IMR-90 (cell line): ENCODE data around the gene RHOT1. TPM values are rescaled to one million over a fixed set of nuclear protein-coding genes. Genes with fewer than 3 reads are reported as not detected.

Experiments used
- ATAC-seq: fragments of 200-7000 bp; cut with Tn5 transposase; 2 replicates; pipeline ENCODE4 v1.9.1; 2020; ENCODE audit warnings: low read depth, mild to moderate bottlenecking, moderate library complexity
- BruUV-seq: library from RNA; stranded (reverse); fragments of 400-500 nt; replicated peaks from 2 replicates; lab custom pipeline; 2021; lab: Mats Ljungman, UMichigan
- CTCF ChIA-PET: fragments of 300-600 bp; formaldehyde crosslinking; extraction: SDS; loops from one replicate; lab custom pipeline; 2021; ENCODE audit warnings: antibody characterized with exemption; lab: Yijun Ruan, JAX
- POLR2A ChIA-PET: fragments of 300-600 bp; sonication (Branson Sonifier 250); formaldehyde crosslinking; loops from one replicate; lab custom pipeline; 2022; ENCODE audit warnings: antibody characterized with exemption; ENCODE audit not compliant: unreplicated experiment; lab: Charles Lee
- DNase-seq: peaks from one replicate; pipeline ENCODE4 v3.0.0; 2013
- H2AFZ ChIP-seq: replicated peaks from 2 replicates; pipeline ENCODE3; 2013; ENCODE audit warnings: low read length, mild to moderate bottlenecking; ENCODE audit not compliant: poor library complexity
- H2AK5ac ChIP-seq: 2 replicates; pipeline ENCODE4 v1.6.1; 2013; ENCODE audit warnings: low read depth, low read length, inconsistent platforms
- H2AK9ac ChIP-seq: replicated peaks from 2 replicates; pipeline ENCODE3; 2013; ENCODE audit warnings: mild to moderate bottlenecking, low read depth, low read length, moderate library complexity; ENCODE audit not compliant: poor library complexity
- H2BK120ac ChIP-seq: 2 replicates; pipeline ENCODE4 v1.6.1; 2013; ENCODE audit warnings: low read depth, low read length, inconsistent platforms
- H2BK15ac ChIP-seq: 3 replicates; pipeline ENCODE4 v1.6.1; 2013; ENCODE audit warnings: low read depth, low read length, inconsistent platforms
- H2BK20ac ChIP-seq: 2 replicates; pipeline ENCODE4 v1.6.1; 2013; ENCODE audit warnings: low read depth, mild to moderate bottlenecking, inconsistent platforms, low read length, moderate library complexity
- H2BK5ac ChIP-seq: 2 replicates; pipeline ENCODE4 v1.6.1; 2013; ENCODE audit warnings: mild to moderate bottlenecking, low read depth, low read length, inconsistent platforms; ENCODE audit not compliant: poor library complexity, severe bottlenecking
- H3K14ac ChIP-seq: replicated peaks from 2 replicates; pipeline ENCODE4 v1.6.1; 2013; ENCODE audit warnings: low read depth, low read length, inconsistent platforms
- H3K18ac ChIP-seq: 2 replicates; pipeline ENCODE4 v1.6.1; 2013; ENCODE audit warnings: low read depth, low read length, control low read depth
- H3K23ac ChIP-seq: 2 replicates; pipeline ENCODE4 v1.6.1; 2013; ENCODE audit warnings: low read depth, low read length, inconsistent platforms
- H3K27ac ChIP-seq: 2 replicates; pipeline ENCODE4 v1.5.1; 2013; ENCODE audit warnings: mild to moderate bottlenecking, control low read depth, low read length; ENCODE audit not compliant: insufficient read depth
- H3K27me3 ChIP-seq: 2 replicates; pipeline ENCODE4 v1.6.1; 2013; ENCODE audit warnings: low read length; ENCODE audit not compliant: control insufficient read depth, insufficient read depth
- H3K36me3 ChIP-seq: 2 replicates; pipeline ENCODE4 v1.6.1; 2013; ENCODE audit warnings: low read length, mixed read lengths; ENCODE audit not compliant: control insufficient read depth, insufficient read depth
- H3K4ac ChIP-seq: 2 replicates; pipeline ENCODE4 v1.6.1; 2013; ENCODE audit warnings: low read depth, low read length, inconsistent platforms
- H3K4me1 ChIP-seq: 2 replicates; pipeline ENCODE4 v1.6.1; 2013; ENCODE audit warnings: low read length, mixed read lengths; ENCODE audit not compliant: control insufficient read depth, insufficient read depth
- H3K4me2 ChIP-seq: 2 replicates; pipeline ENCODE4 v1.6.1; 2013; ENCODE audit warnings: low read depth, mild to moderate bottlenecking, control low read depth, low read length, moderate library complexity
- H3K4me3 ChIP-seq: 2 replicates; pipeline ENCODE4 v1.5.1; 2013; ENCODE audit warnings: low read depth, mild to moderate bottlenecking, control low read depth, low read length, moderate library complexity; ENCODE audit not compliant: insufficient read depth
- H3K56ac ChIP-seq: 2 replicates; pipeline ENCODE4 v1.6.1; 2013; ENCODE audit warnings: low read length, inconsistent platforms; ENCODE audit not compliant: insufficient read depth; ENCODE audit errors: extremely low read depth
- H3K79me1 ChIP-seq, 2 experiments: 2 replicates each; pipeline ENCODE4 v1.6.1; 2013; ENCODE audit warnings: low read length in 2 of 2, inconsistent platforms in 1 of 2, low read depth in 1 of 2
- H3K9ac ChIP-seq: 2 replicates; pipeline ENCODE4 v1.6.1; 2013; ENCODE audit warnings: low read depth, low read length, control low read depth
- H3K9me1 ChIP-seq: 2 replicates; pipeline ENCODE4 v1.6.1; 2013; ENCODE audit warnings: low read length, inconsistent platforms; ENCODE audit not compliant: insufficient read depth
- H3K9me3 ChIP-seq: 2 replicates; pipeline ENCODE4 v1.6.1; 2013; ENCODE audit warnings: low read length; ENCODE audit not compliant: control insufficient read depth, insufficient read depth
- H4K20me1 ChIP-seq: 2 replicates; pipeline ENCODE4 v1.6.1; 2013; ENCODE audit warnings: low read length, inconsistent platforms; ENCODE audit not compliant: insufficient read depth
- H4K5ac ChIP-seq: 2 replicates; pipeline ENCODE4 v1.6.1; 2013; ENCODE audit warnings: mild to moderate bottlenecking, low read depth, low read length, control low read depth
- H4K8ac ChIP-seq, 2 experiments: 2 replicates each; pipeline ENCODE4 v1.6.1; 2013; ENCODE audit warnings: low read depth in 2 of 2, low read length in 2 of 2, control low read depth in 1 of 2, inconsistent platforms in 1 of 2
- H4K91ac ChIP-seq: 2 replicates; pipeline ENCODE4 v1.6.1; 2013; ENCODE audit warnings: low read depth, low read length, inconsistent platforms; ENCODE audit not compliant: insufficient read depth
- CEBPB ChIP-seq: IDR thresholded peaks from 2 replicates; pipeline ENCODE4 v1.6.1; 2012; ENCODE audit warnings: low read depth, low read length, improper control_type of control experiment
- CHD1 ChIP-seq: IDR thresholded peaks from 2 replicates; pipeline ENCODE4 v1.6.1; 2012; ENCODE audit warnings: low read depth, low read length, improper control_type of control experiment
- ELK1 ChIP-seq: fragments of 150-350 bp; IDR thresholded peaks from 2 replicates; pipeline ENCODE4 v1.6.1; 2016; ENCODE audit warnings: low read depth, mild to moderate bottlenecking, low read length, moderate library complexity, borderline replicate concordance
- FOS ChIP-seq: fragments of 150-350 bp; IDR thresholded peaks from 2 replicates; pipeline ENCODE4 v1.6.1; 2016; ENCODE audit warnings: low read depth, low read length
- MAFK ChIP-seq: IDR thresholded peaks from 2 replicates; pipeline ENCODE4 v1.6.1; 2012; ENCODE audit warnings: low read depth, low read length, improper control_type of control experiment
- MAZ ChIP-seq: IDR thresholded peaks from 2 replicates; pipeline ENCODE4 v1.6.1; 2012; ENCODE audit warnings: low read depth, mild to moderate bottlenecking, low read length, improper control_type of control experiment, moderate library complexity, borderline replicate concordance
- RAD21 ChIP-seq: IDR thresholded peaks from 2 replicates; pipeline ENCODE4 v1.6.1; 2012; ENCODE audit warnings: low read length, improper control_type of control experiment
- RCOR1 ChIP-seq: IDR thresholded peaks from 2 replicates; pipeline ENCODE4 v1.6.1; 2012; ENCODE audit warnings: mild to moderate bottlenecking, low read length, improper control_type of control experiment; ENCODE audit not compliant: insufficient replicate concordance
- RFX5 ChIP-seq: IDR thresholded peaks from 2 replicates; pipeline ENCODE4 v1.8.0; 2012; ENCODE audit warnings: low read depth, mild to moderate bottlenecking, low read length, moderate library complexity
- SMC3 ChIP-seq: fragments of 150-350 bp; IDR thresholded peaks from 2 replicates; pipeline ENCODE4 v1.6.1; 2016; ENCODE audit warnings: low read depth, mild to moderate bottlenecking, antibody characterized with exemption, low read length, moderate library complexity
- USF2 ChIP-seq: fragments of 150-350 bp; IDR thresholded peaks from 2 replicates; pipeline ENCODE4 v1.6.1; 2017; ENCODE audit warnings: mild to moderate bottlenecking, antibody characterized with exemption, low read length, low read depth
- WGBS, 2 experiments: methylation state at CpG; one replicate each; pipeline versions ENCODE4 v1.1.5 to v1.1.7; 2013; ENCODE audit warnings: missing lambda C conversion rate in 2 of 2; ENCODE audit not compliant: insufficient read length in 1 of 2; ENCODE audit errors: extremely low coverage in 2 of 2; 5-methylcytosine and 5-hydroxymethylcytosine counted together
- dilution Hi-C: fragments of 300-500 bp; cut with HindIII; formaldehyde crosslinking; loops from one replicate; pipeline ENCODE4 v1.14.3; 2018; ENCODE audit warnings: low sequenced_read_pairs; ENCODE audit not compliant: unreplicated experiment
- in situ Hi-C: fragments of 300-500 bp; cut with MboI; formaldehyde crosslinking; loops from 3 replicates; pipeline ENCODE4 v1.14.3; 2019; ENCODE audit warnings: low sequenced_read_pairs, inconsistent platforms, mixed read lengths
- intact Hi-C: fragments of 100-400 bp; cut with micrococcal nuclease; formaldehyde crosslinking; loops from 2 replicates; pipeline ENCODE4 v1.10.0; 2022
- polyA plus RNA-seq, 3 experiments: library from polyadenylated mRNA; depleted of rRNA; stranded (reverse); fragments of >200 nt; gene quantifications; 2 replicates each; pipeline ENCODE4 v1.2.3, GENCODE V29; 2012; ENCODE audit warnings: low replicate concordance in 1 of 3
- total RNA-seq: library from RNA; depleted of rRNA; stranded (reverse); fragments of >200 nt; gene quantifications from 2 replicates; pipeline ENCODE4 v1.2.3, GENCODE V29; 2012

Gene RHOT1
- total and polyA plus RNA-seq, 2 of the 4 experiments (the other 2 are of a cell fraction) = 27.4 to 27.6 TPM

GRCh38 chr17:32249475-32249874, 107.2 kb downstream of the RHOT1 start:
- no peak overlapping the region for H3K14ac ChIP-seq
- H3K9ac ChIP-seq = no peak overlapping the region
- no peaks in the 10 kb centered on the region for H3K27me3 ChIP-seq
- no peak overlapping the region for H2BK5ac ChIP-seq
- H3K79me1 ChIP-seq = no peaks in the 10 kb centered on the region
- H4K91ac ChIP-seq = no peak overlapping the region
- BruUV-seq = no TSS peak
- intact Hi-C loops (no loop called here), dilution Hi-C loops (no loop called here), in situ Hi-C loops (no loop called here)
- no peaks in the 10 kb centered on the region for H3K9me1 ChIP-seq
- H4K8ac ChIP-seq = no peak overlapping the region
- H4K5ac ChIP-seq = no peak overlapping the region
- H3K4me1 ChIP-seq = no peaks in the 10 kb centered on the region
- ChIA-PET CTCF (no interaction called here), POLR2A (no interaction called here)
- no peaks in the 10 kb centered on the region for H4K20me1 ChIP-seq
- no peak overlapping the region for H2BK120ac ChIP-seq
- TF ChIP-seq MAFK = no peak
- no peak for TF ChIP-seq USF2
- no peak for TF ChIP-seq RFX5
- TF ChIP-seq RAD21 = no peak
- TF ChIP-seq RCOR1 = no peak
- TF ChIP-seq FOS = no peak
- no peak for TF ChIP-seq MAZ
- TF ChIP-seq ELK1 = no peak
- TF ChIP-seq CHD1 = no peak
- TF ChIP-seq CEBPB = no peak
- TF ChIP-seq SMC3 = no peak
- no peak overlapping the region for H3K56ac ChIP-seq
- no peaks in the 10 kb centered on the region for H3K36me3 ChIP-seq
- H2BK15ac ChIP-seq = no peak overlapping the region
- no peak overlapping the region for H2AK9ac ChIP-seq
- no peak overlapping the region for H2BK20ac ChIP-seq
- H3K4me3 ChIP-seq = no peak overlapping the region
- H3K4me2 ChIP-seq = no peak overlapping the region
- H3K9me3 ChIP-seq = no peaks in the 10 kb centered on the region
- no peak overlapping the region for H3K4ac ChIP-seq
- no peak overlapping the region for H3K27ac ChIP-seq
- WGBS, 2 experiments = 57% methylated on average over 1 of the region's 3 CpGs; no CpG with 5 or more reads in 1 of the 2 experiments
- ATAC-seq = no peak
- DNase-seq = no peak
- H2AK5ac ChIP-seq = no peak overlapping the region
- H2AFZ ChIP-seq = no peak overlapping the region
- no peak overlapping the region for H3K18ac ChIP-seq
- H3K23ac ChIP-seq = no peak overlapping the region
